ENCODE data around the gene HMCN1. TPM values are rescaled to one million over a fixed set of nuclear protein-coding genes. Genes with fewer than 3 reads are reported as not detected.
"Not testable (repeated sequence)": the region's sequence is repeated elsewhere in the genome, so short reads cannot be mapped to it uniquely, and the experiment has no call there.

The HMCN1 gene
- total RNA-seq, 1 donor from 2014 or later = 3.4 TPM

- no peak for DNase-seq (ENCODE audit: low spot score, unreplicated experiment)
- no peaks in the 10 kb centered on the region for H3K27me3 Mint-ChIP-seq
- H3K4me1 Mint-ChIP-seq (ENCODE audit: low read depth) = no peaks in the 10 kb centered on the region
- no peaks in the 10 kb centered on the region for H3K9me3 Mint-ChIP-seq (ENCODE audit: low read depth)
- no peak overlapping the region for H3K4me3 Mint-ChIP-seq (ENCODE audit: low read depth)
- no peak overlapping the region for H3K27ac Mint-ChIP-seq
- no peaks in the 10 kb centered on the region for H3K36me3 Mint-ChIP-seq (ENCODE audit: insufficient read depth)
- no peak for TF ChIP-seq CTCF (IDR thresholded peaks at IDR 0.05; ENCODE audit: unreplicated experiment)
These were observed 444.3 kb downstream of the HMCN1 start for GRCh38 chr1:186178426-186179043.

- no peak overlapping the region for H3K4me3 Mint-ChIP-seq (ENCODE audit: low read depth)
- H3K27ac Mint-ChIP-seq = no peak overlapping the region
- H3K4me1 Mint-ChIP-seq (ENCODE audit: low read depth) = no peaks in the 10 kb centered on the region
- H3K9me3 Mint-ChIP-seq (ENCODE audit: low read depth) = no peaks in the 10 kb centered on the region
- no peak for DNase-seq (ENCODE audit: low spot score, unreplicated experiment)
- no peak for TF ChIP-seq CTCF (IDR thresholded peaks at IDR 0.05; ENCODE audit: unreplicated experiment)
- no peaks in the 10 kb centered on the region for H3K27me3 Mint-ChIP-seq
- no peaks in the 10 kb centered on the region for H3K36me3 Mint-ChIP-seq (ENCODE audit: insufficient read depth)
These were observed 445.0 kb downstream of the HMCN1 start for GRCh38 chr1:186179231-186179630.

- no peaks in the 10 kb centered on the region for H3K4me1 Mint-ChIP-seq (ENCODE audit: low read depth)
- no peak for DNase-seq (ENCODE audit: low spot score, unreplicated experiment)
- H3K4me3 Mint-ChIP-seq (ENCODE audit: low read depth) = no peak overlapping the region
- no peak overlapping the region for H3K27ac Mint-ChIP-seq
- no peaks in the 10 kb centered on the region for H3K27me3 Mint-ChIP-seq
- H3K36me3 Mint-ChIP-seq (ENCODE audit: insufficient read depth) = no peaks in the 10 kb centered on the region
- no peak for TF ChIP-seq CTCF (IDR thresholded peaks at IDR 0.05; ENCODE audit: unreplicated experiment)
- no peaks in the 10 kb centered on the region for H3K9me3 Mint-ChIP-seq (ENCODE audit: low read depth)
These were observed 449.0 kb downstream of the HMCN1 start for GRCh38 chr1:186183219-186183618.

- TF ChIP-seq CTCF (IDR thresholded peaks at IDR 0.05; ENCODE audit: unreplicated experiment) = no peak
- Mint-ChIP-seq H3K36me3 (ENCODE audit: insufficient read depth) (no peaks in the 10 kb centered on the region), H3K27ac (no peak overlapping the region), H3K27me3 (no peaks in the 10 kb centered on the region), H3K9me3 (ENCODE audit: low read depth) (no peaks in the 10 kb centered on the region), H3K4me1 (ENCODE audit: low read depth) (no peaks in the 10 kb centered on the region), H3K4me3 (ENCODE audit: low read depth) (no peak overlapping the region)
- no peak for DNase-seq (ENCODE audit: low spot score, unreplicated experiment)
These were observed 449.9 kb downstream of the HMCN1 start for GRCh38 chr1:186183970-186184628.

- not testable (repeated sequence) for H3K4me1 Mint-ChIP-seq (ENCODE audit: low read depth); H3K36me3 Mint-ChIP-seq (ENCODE audit: insufficient read depth); DNase-seq (ENCODE audit: low spot score, unreplicated experiment); H3K27ac Mint-ChIP-seq; H3K27me3 Mint-ChIP-seq; H3K9me3 Mint-ChIP-seq (ENCODE audit: low read depth); H3K4me3 Mint-ChIP-seq (ENCODE audit: low read depth)
These were observed 452.1 kb downstream of the HMCN1 start for GRCh38 chr1:186186251-186186650.

- Mint-ChIP-seq H3K4me3 (ENCODE audit: low read depth) (no peak overlapping the region), H3K27ac (no peak overlapping the region), H3K9me3 (ENCODE audit: low read depth) (no peaks in the 10 kb centered on the region), H3K4me1 (ENCODE audit: low read depth) (peaks cover 1% of the 10 kb centered on the region), H3K27me3 (no peaks in the 10 kb centered on the region), H3K36me3 (ENCODE audit: insufficient read depth) (no peaks in the 10 kb centered on the region)
- TF ChIP-seq CTCF (IDR thresholded peaks at IDR 0.05; ENCODE audit: unreplicated experiment) = no peak
- DNase-seq (ENCODE audit: low spot score, unreplicated experiment) = no peak
These were observed 453.4 kb downstream of the HMCN1 start for GRCh38 chr1:186187601-186188000.

All from progenitor cell of endocrine pancreas (in vitro differentiated cells).